Limb (tissue), 2 donors: ENCODE measurements around the gene FEN1.

ENCODE experiments used
- DNase-seq, 2 donors: peaks; one replicate each; pipeline ENCODE4 v3.0.0-alpha.2; 2016; ENCODE audit errors: extremely low spot score in 2 of 2

The FEN1 gene

GRCh38 chr11:61792310-61793082 is at the start of gene FEN1, which contains the start of gene TMEM258:
Gene FEN1, plus strand, starts transcription at chr11:61792911. Its CDS starts 2,451 bp downstream, at chr11:61795362.
Gene TMEM258, minus strand, starts transcription at chr11:61792599. Its CDS starts 41 bp downstream, at chr11:61792558.
- DNase-seq: peak; percentile 93

GRCh38 chr11:61743486-61744095 is 49.1 kb upstream of the FEN1 start:
- DNase-seq: no peak

GRCh38 chr11:61744181-61744580 is 48.5 kb upstream of the FEN1 start:
- no peak for DNase-seq

GRCh38 chr11:61744609-61745156 is 48.0 kb upstream of the FEN1 start:
- DNase-seq: no peak

GRCh38 chr11:61745781-61746441 is 46.8 kb upstream of the FEN1 start:
- no peak for DNase-seq

GRCh38 chr11:61746442-61747191 is 46.1 kb upstream of the FEN1 start:
- DNase-seq: no peak

GRCh38 chr11:61747192-61747966 is 45.3 kb upstream of the FEN1 start:
- peak; percentile 40 to 74 for DNase-seq

GRCh38 chr11:61747967-61748285 is 44.8 kb upstream of the FEN1 start:
- no peak for DNase-seq

GRCh38 chr11:61749591-61750217 is 43.0 kb upstream of the FEN1 start:
- DNase-seq: no peak

GRCh38 chr11:61750631-61751273 is 42.0 kb upstream of the FEN1 start:
- no peak for DNase-seq

- DNase-seq: no peak
Measured at GRCh38 chr11:61751384-61751783, 41.3 kb upstream of the FEN1 start.

- DNase-seq: peak; percentile 27 to 83
Measured at GRCh38 chr11:61752117-61752924, 40.4 kb upstream of the FEN1 start, which contains the start of gene MYRF. Gene MYRF, plus strand, starts transcription at chr11:61752636. Its CDS starts 109 bp downstream, at chr11:61752745.

- no peak for DNase-seq
Measured at GRCh38 chr11:61752925-61753521, 39.7 kb upstream of the FEN1 start.

GRCh38 chr11:61753672-61754071 is 39.0 kb upstream of the FEN1 start:
- DNase-seq: no peak

GRCh38 chr11:61754534-61755482 is 37.9 kb upstream of the FEN1 start:
- no peak for DNase-seq

GRCh38 chr11:61756147-61756451 is 36.6 kb upstream of the FEN1 start:
- no peak for DNase-seq

- DNase-seq: no peak
Measured at GRCh38 chr11:61756452-61757212, 36.1 kb upstream of the FEN1 start.
